ENCODE data around the gene OR10K1. TPM values are rescaled to one million over a fixed set of nuclear protein-coding genes. Genes with fewer than 3 reads are reported as not detected.

The OR10K1 gene
- polyA plus RNA-seq, 1 donor from 2014 or later: not detected

DNA sequence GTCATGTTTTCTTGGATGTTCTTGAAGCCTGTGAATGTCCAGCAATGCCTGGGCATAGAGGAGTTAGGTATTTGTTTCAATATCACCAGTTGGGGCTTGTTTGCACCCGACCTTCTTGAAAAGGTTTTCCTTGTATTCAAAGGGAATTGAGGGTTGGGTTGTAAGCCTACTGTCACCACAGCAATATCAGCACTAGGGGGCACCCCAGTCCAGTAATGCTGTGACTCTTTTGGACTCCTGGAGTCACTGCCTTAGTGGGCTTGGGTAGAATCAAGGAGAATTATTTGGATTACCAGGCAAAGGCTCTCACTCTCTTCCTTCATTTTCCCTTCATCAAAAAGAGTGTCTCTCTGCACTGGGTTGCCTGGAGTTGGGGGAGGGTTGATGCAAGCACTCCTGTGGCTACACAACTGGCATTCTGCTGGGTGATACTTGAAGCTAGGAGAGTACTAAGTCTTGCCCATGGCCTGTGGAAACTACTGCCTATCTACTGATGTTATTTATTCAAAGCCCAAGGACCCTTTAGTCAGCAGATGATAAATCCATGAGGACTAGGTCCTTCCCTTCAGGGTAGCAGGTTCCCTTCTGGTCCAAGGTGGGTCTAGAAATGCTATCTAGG, 44.8 kb downstream of the OR10K1 start:
- H3K4me2 ChIP-seq (ENCODE audit: low read length): no peak overlapping the region
- no peaks in the 10 kb centered on the region for H4K20me1 ChIP-seq (ENCODE audit: insufficient read depth)
- no peaks in the 10 kb centered on the region for H3F3A ChIP-seq (ENCODE audit: insufficient read depth, low read length, poor library complexity, severe bottlenecking)
- no peaks in the 10 kb centered on the region for H3K79me2 ChIP-seq (replicated peaks; ENCODE audit: insufficient read depth, low read length)
- no peak overlapping the region for H3K4me3 ChIP-seq (ENCODE audit: low read length)
- no peak overlapping the region for H2AFZ ChIP-seq (ENCODE audit: low read depth, low read length)
- no peaks in the 10 kb centered on the region for H3K36me3 ChIP-seq (ENCODE audit: insufficient read depth, low read length)
- no peak overlapping the region for H3K9ac ChIP-seq (ENCODE audit: low read length)
- H3K27ac ChIP-seq (ENCODE audit: low read length): no peak overlapping the region
- TF ChIP-seq, protein P1, sequence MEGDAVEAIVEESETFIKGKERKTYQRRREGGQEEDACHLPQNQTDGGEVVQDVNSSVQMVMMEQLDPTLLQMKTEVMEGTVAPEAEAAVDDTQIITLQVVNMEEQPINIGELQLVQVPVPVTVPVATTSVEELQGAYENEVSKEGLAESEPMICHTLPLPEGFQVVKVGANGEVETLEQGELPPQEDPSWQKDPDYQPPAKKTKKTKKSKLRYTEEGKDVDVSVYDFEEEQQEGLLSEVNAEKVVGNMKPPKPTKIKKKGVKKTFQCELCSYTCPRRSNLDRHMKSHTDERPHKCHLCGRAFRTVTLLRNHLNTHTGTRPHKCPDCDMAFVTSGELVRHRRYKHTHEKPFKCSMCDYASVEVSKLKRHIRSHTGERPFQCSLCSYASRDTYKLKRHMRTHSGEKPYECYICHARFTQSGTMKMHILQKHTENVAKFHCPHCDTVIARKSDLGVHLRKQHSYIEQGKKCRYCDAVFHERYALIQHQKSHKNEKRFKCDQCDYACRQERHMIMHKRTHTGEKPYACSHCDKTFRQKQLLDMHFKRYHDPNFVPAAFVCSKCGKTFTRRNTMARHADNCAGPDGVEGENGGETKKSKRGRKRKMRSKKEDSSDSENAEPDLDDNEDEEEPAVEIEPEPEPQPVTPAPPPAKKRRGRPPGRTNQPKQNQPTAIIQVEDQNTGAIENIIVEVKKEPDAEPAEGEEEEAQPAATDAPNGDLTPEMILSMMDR (IDR thresholded peaks at IDR 0.05; ENCODE audit: poor library complexity, severe bottlenecking): no peak
- TF ChIP-seq EZH2 (IDR thresholded peaks at IDR 0.05; ENCODE audit: borderline replicate concordance, insufficient read depth, low read length, poor library complexity, severe bottlenecking): no peak
- no peak for TF ChIP-seq REST (IDR thresholded peaks at IDR 0.05; ENCODE audit: borderline replicate concordance)
- TF ChIP-seq TAF1 (IDR thresholded peaks at IDR 0.05; ENCODE audit: low read depth): no peak
- no peak for TF ChIP-seq MXI1 (conservative IDR thresholded peaks at IDR 0.05; ENCODE audit: poor library complexity, severe bottlenecking)
- no peak for TF ChIP-seq SMC3 (conservative IDR thresholded peaks at IDR 0.05; ENCODE audit: poor library complexity)
- no peaks in the 10 kb centered on the region for H3K9me2 ChIP-seq (ENCODE audit: insufficient read depth, low read length)
- H3K27me3 ChIP-seq (ENCODE audit: insufficient read depth, low read depth, low read length): no peaks in the 10 kb centered on the region
- H3K9me3 ChIP-seq (ENCODE audit: low read length): no peaks in the 10 kb centered on the region

DNA sequence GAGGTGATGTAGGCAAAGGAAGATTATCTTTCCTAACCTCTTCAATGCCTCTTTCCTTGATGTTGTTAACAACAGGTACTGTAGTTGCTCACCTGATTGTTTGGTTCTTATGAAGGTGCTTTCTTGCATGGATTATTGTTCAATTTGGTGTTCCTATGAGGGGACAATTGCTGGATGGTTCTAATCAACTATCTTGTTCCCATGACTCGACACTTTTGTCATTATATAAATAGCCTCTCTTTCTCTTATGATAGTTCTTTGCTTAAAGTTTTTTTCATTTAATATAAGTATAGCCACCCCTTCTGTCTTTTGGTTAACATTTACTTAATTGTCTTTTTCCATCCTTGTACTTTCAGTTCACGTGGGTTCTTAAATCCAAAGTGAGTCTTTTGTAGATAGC, 45.9 kb downstream of the OR10K1 start:
- Histone ChIP-seq H3K27me3 (ENCODE audit: insufficient read depth, low read depth, low read length) (no peaks in the 10 kb centered on the region), H3K27ac (ENCODE audit: low read length) (no peak overlapping the region), H4K20me1 (ENCODE audit: insufficient read depth) (no peaks in the 10 kb centered on the region), H3K4me2 (ENCODE audit: low read length) (no peak overlapping the region), H3K79me2 (replicated peaks; ENCODE audit: insufficient read depth, low read length) (no peaks in the 10 kb centered on the region), H3K9me3 (ENCODE audit: low read length) (no peaks in the 10 kb centered on the region), H2AFZ (ENCODE audit: low read depth, low read length) (no peak overlapping the region), H3K9me2 (ENCODE audit: insufficient read depth, low read length) (no peaks in the 10 kb centered on the region), H3F3A (ENCODE audit: insufficient read depth, low read length, poor library complexity, severe bottlenecking) (no peaks in the 10 kb centered on the region), H3K4me3 (ENCODE audit: low read length) (no peak overlapping the region), H3K9ac (ENCODE audit: low read length) (no peak overlapping the region), H3K36me3 (ENCODE audit: insufficient read depth, low read length) (no peaks in the 10 kb centered on the region)
- TF ChIP-seq RAD21 (conservative IDR thresholded peaks at IDR 0.05): no peak
- TF ChIP-seq TAF1 (IDR thresholded peaks at IDR 0.05; ENCODE audit: low read depth): no peak

All from neural cell (in vitro differentiated cells).